Panc1 (cell line): Measurements from ENCODE around the gene DHX34. TPM values are rescaled to one million over a fixed set of nuclear protein-coding genes. Genes with fewer than 3 reads are reported as not detected.
A peak's percentile ranks its signal among the peaks of the same experiment; 100 is the strongest.

ENCODE experiments used
- ATAC-seq: fragments of 200-7000 bp; cut with Tn5 transposase; 2 replicates; pipeline ENCODE4 v1.9.1; 2020; ENCODE audit warnings: mild to moderate bottlenecking, moderate library complexity
- BruUV-seq: library from RNA; stranded (reverse); fragments of 400-500 nt; replicated peaks from 2 replicates; lab custom pipeline; 2021; lab: Mats Ljungman, UMichigan
- CTCF ChIA-PET: fragments of 300-600 bp; sonication (Branson Sonifier 250); formaldehyde crosslinking; loops from one replicate; lab custom pipeline; 2022; ENCODE audit warnings: antibody characterized with exemption; lab: Charles Lee
- POLR2A ChIA-PET: fragments of 300-600 bp; sonication (Branson Sonifier 250); formaldehyde crosslinking; loops from one replicate; lab custom pipeline; 2022; ENCODE audit warnings: antibody characterized with exemption; lab: Charles Lee
- DNase-seq: peaks from one replicate; pipeline ENCODE4 v3.0.0-alpha.2; 2010; ENCODE audit warnings: low read depth, low spot score
- H3K27ac ChIP-seq: 2 replicates; pipeline ENCODE4 v1.5.1; 2011; ENCODE audit warnings: mild to moderate bottlenecking, low read length, inconsistent platforms
- H3K27me3 ChIP-seq: fragments of 200-500 bp; sonication (Bioruptor generic); 2 replicates; pipeline ENCODE4 v1.6.0; 2014; ENCODE audit warnings: low read length, inconsistent platforms; ENCODE audit not compliant: control insufficient read depth, insufficient read depth
- H3K36me3 ChIP-seq: fragments of 200-500 bp; sonication (Bioruptor generic); 2 replicates; pipeline ENCODE4 v1.5.1; 2014; ENCODE audit warnings: inconsistent platforms, mild to moderate bottlenecking, low read length, moderate library complexity; ENCODE audit not compliant: control insufficient read depth, insufficient read depth
- H3K4me1 ChIP-seq: 2 replicates; pipeline ENCODE4 v1.5.1; 2011; ENCODE audit warnings: inconsistent platforms, mild to moderate bottlenecking, low read length, moderate library complexity; ENCODE audit not compliant: control insufficient read depth, insufficient read depth
- H3K4me3 ChIP-seq, 2 experiments: 2 replicates each; pipeline ENCODE4 v1.5.1; 2011 to 2012; ENCODE audit warnings: low read depth in 2 of 2, low read length in 2 of 2, mild to moderate bottlenecking in 2 of 2, inconsistent platforms in 1 of 2, moderate library complexity in 1 of 2
- H3K9me3 ChIP-seq: fragments of 200-500 bp; sonication (Bioruptor generic); 2 replicates; pipeline ENCODE4 v1.5.1; 2014; ENCODE audit warnings: low read depth, mild to moderate bottlenecking, inconsistent platforms, low read length, moderate library complexity; ENCODE audit not compliant: control insufficient read depth, insufficient read depth
- POLR2AphosphoS5 ChIP-seq: IDR thresholded peaks from 2 replicates; pipeline ENCODE4 v1.6.1; 2012; ENCODE audit warnings: mild to moderate bottlenecking, low read depth, low read length, moderate library complexity
- SIN3A ChIP-seq: IDR thresholded peaks from 2 replicates; pipeline ENCODE4 v1.6.1; 2012; ENCODE audit warnings: low read depth, mild to moderate bottlenecking, low read length, moderate library complexity, borderline replicate concordance; ENCODE audit not compliant: insufficient read depth
- TCF7L2 ChIP-seq: IDR thresholded peaks from 2 replicates; pipeline ENCODE4 v1.6.1; 2011; ENCODE audit warnings: mild to moderate bottlenecking, low read depth, low read length, inconsistent platforms
- in situ Hi-C: cut with HindIII; loops from 2 replicates; pipeline ENCODE4 v1.10.0; 2016; ENCODE audit warnings: low sequenced_read_pairs, low pct_unique_long_range_greater_than_20kb
- intact Hi-C: fragments of 100-400 bp; cut with micrococcal nuclease; formaldehyde crosslinking; loops from one replicate; pipeline ENCODE4 v1.10.0; 2022; ENCODE audit not compliant: unreplicated experiment
- total RNA-seq: library from RNA; stranded (reverse); gene quantifications from one replicate; pipeline ENCODE4 v1.2.1, GENCODE V29; 2021; ENCODE audit not compliant: unreplicated experiment
- TF ChIP-seq, protein P1 (sequence below), 2 experiments: IDR thresholded peaks; 2 replicates each; pipeline ENCODE4 v1.6.1; 2011 to 2012; ENCODE audit warnings: low read depth in 2 of 2, control low read depth in 1 of 2, low read length in 1 of 2, mild to moderate bottlenecking in 1 of 2, moderate library complexity in 1 of 2; ENCODE audit not compliant: insufficient read depth in 1 of 2
- TF ChIP-seq, protein P2 (sequence below): fragments of 450-650 bp; IDR thresholded peaks from 2 replicates; pipeline ENCODE4 v1.5.1; 2017; ENCODE audit warnings: mild to moderate bottlenecking

DHX34 gene
- total RNA-seq, 1 experiment from 2014 or later: 29.2 TPM

DNA sequence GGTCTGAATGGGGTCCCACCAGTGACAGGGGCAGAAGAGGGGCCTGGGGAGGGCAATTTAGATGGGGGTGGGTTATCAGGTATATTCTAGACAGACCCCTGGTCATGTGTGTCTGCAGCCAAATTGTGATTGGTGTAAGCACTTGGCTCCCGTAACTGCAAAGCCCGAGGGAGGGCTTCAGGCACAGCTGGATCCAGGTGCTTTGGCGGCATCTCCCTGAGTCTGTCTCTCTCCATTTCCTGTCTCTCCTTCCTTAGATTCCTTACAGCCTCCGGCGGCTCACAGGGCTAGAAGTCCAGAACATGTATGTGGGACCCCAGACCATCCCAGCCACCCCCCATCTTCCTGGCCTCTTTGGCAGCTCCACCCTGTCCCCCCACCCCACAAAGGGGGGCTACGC is 31.4 kb downstream of the DHX34 start:
- ATAC-seq (no peak), DNase-seq (no peak)
- in situ Hi-C loops: no loop called here
- H3K4me3 ChIP-seq: no peak overlapping the region
- ChIA-PET POLR2A (no interaction called here), CTCF (no interaction called here)
- H3K36me3 ChIP-seq: no peaks in the 10 kb centered on the region; the same call in 1 of the 2 replicates
- H3K9me3 ChIP-seq: no peaks in the 10 kb centered on the region
- BruUV-seq: no TSS peak
- H3K27me3 ChIP-seq: no peaks in the 10 kb centered on the region
- no peak overlapping the region for H3K27ac ChIP-seq
- intact Hi-C loops: no loop called here
- no peaks in the 10 kb centered on the region for H3K4me1 ChIP-seq
- TF ChIP-seq POLR2AphosphoS5 (no peak), SIN3A (no peak), TCF7L2 (no peak)
- TF ChIP-seq, protein P1, sequence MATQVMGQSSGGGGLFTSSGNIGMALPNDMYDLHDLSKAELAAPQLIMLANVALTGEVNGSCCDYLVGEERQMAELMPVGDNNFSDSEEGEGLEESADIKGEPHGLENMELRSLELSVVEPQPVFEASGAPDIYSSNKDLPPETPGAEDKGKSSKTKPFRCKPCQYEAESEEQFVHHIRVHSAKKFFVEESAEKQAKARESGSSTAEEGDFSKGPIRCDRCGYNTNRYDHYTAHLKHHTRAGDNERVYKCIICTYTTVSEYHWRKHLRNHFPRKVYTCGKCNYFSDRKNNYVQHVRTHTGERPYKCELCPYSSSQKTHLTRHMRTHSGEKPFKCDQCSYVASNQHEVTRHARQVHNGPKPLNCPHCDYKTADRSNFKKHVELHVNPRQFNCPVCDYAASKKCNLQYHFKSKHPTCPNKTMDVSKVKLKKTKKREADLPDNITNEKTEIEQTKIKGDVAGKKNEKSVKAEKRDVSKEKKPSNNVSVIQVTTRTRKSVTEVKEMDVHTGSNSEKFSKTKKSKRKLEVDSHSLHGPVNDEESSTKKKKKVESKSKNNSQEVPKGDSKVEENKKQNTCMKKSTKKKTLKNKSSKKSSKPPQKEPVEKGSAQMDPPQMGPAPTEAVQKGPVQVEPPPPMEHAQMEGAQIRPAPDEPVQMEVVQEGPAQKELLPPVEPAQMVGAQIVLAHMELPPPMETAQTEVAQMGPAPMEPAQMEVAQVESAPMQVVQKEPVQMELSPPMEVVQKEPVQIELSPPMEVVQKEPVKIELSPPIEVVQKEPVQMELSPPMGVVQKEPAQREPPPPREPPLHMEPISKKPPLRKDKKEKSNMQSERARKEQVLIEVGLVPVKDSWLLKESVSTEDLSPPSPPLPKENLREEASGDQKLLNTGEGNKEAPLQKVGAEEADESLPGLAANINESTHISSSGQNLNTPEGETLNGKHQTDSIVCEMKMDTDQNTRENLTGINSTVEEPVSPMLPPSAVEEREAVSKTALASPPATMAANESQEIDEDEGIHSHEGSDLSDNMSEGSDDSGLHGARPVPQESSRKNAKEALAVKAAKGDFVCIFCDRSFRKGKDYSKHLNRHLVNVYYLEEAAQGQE (IDR thresholded peaks at IDR 0.05; ENCODE audit: insufficient read depth in 1 of 2, low read depth in 2 of 2, low read length in 1 of 2): no peak
- TF ChIP-seq, protein P2, sequence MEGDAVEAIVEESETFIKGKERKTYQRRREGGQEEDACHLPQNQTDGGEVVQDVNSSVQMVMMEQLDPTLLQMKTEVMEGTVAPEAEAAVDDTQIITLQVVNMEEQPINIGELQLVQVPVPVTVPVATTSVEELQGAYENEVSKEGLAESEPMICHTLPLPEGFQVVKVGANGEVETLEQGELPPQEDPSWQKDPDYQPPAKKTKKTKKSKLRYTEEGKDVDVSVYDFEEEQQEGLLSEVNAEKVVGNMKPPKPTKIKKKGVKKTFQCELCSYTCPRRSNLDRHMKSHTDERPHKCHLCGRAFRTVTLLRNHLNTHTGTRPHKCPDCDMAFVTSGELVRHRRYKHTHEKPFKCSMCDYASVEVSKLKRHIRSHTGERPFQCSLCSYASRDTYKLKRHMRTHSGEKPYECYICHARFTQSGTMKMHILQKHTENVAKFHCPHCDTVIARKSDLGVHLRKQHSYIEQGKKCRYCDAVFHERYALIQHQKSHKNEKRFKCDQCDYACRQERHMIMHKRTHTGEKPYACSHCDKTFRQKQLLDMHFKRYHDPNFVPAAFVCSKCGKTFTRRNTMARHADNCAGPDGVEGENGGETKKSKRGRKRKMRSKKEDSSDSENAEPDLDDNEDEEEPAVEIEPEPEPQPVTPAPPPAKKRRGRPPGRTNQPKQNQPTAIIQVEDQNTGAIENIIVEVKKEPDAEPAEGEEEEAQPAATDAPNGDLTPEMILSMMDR: no peak

DNA sequence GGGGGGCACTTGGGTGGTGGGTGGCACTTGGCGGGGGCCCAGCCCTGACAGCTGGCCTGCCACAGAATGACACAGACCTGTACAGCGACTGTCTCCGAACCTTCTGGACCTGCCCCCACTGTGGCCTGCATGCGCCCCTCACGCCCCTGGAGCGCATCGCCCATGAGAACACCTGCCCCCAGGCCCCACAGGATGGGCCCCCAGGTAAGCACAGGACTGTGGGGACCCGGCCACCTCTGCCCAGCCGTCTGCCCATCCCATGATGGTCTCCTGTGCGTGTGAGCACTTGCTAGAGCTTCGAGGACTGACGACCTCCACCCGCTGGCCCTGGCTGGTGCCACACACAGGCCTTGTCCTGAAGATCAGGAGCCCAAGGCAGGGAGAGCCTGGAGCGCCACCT is 32.0 kb downstream of the DHX34 start:
- in situ Hi-C loops: no loop called here

More for the DNA sequence above, 32.0 kb downstream of the DHX34 start:
- ATAC-seq: peak; percentile 49; the same call in 1 of the 2 replicates
- intact Hi-C loops: no loop called here
- ChIA-PET CTCF (no interaction called here), POLR2A (no interaction called here)
- Histone ChIP-seq H3K27ac (no peak overlapping the region), H3K27me3 (no peaks in the 10 kb centered on the region), H3K4me3 (no peak overlapping the region), H3K9me3 (no peaks in the 10 kb centered on the region), H3K36me3 (no peaks in the 10 kb centered on the region; the same call in 1 of the 2 replicates), H3K4me1 (no peaks in the 10 kb centered on the region)
- no peak for DNase-seq
- TF ChIP-seq, protein P1 (IDR thresholded peaks at IDR 0.05; ENCODE audit: insufficient read depth in 1 of 2, low read depth in 2 of 2, low read length in 1 of 2): no peak
- no peak for TF ChIP-seq POLR2AphosphoS5
- TF ChIP-seq SIN3A: no peak
- no peak for TF ChIP-seq TCF7L2
- TF ChIP-seq, protein P2: no peak
- BruUV-seq: no TSS peak
